HG02943 (cell line): Measurements from ENCODE around the gene SNED1.
"Not testable (repeated sequence)": the region's sequence is repeated elsewhere in the genome, so short reads cannot be mapped to it uniquely, and the experiment has no call there.

ENCODE experiments used
- ATAC-seq: cut with Tn5 transposase; IDR thresholded peaks from one replicate; pipeline ENCODE4 v1.9.1; 2021; ENCODE audit warnings: mild to moderate bottlenecking, low read depth, moderate library complexity; ENCODE audit not compliant: unreplicated experiment

The SNED1 gene

DNA sequence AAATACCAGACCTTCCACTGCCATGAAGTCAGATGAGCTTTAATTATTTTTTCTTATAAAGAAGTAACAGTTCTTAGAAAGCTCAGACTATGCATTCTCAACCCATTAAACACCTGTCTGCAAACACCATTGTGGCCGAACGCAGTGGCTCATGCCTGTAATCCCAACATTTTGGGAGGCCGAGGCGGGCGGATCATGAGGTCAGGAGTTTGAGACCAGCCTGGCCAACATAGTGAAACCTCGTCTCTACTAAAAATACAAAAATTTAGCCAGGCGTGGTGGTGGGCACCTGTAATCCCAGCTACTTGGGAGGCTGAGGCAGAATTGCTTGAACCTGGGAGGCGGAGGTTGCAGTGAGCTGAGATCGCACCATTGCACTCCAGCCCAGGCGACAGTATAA, 106.2 kb downstream of the SNED1 start:
- not testable (repeated sequence) for ATAC-seq

GRCh38 chr2:241105641-241106040, 107.2 kb downstream of the SNED1 start:
- no peak for ATAC-seq

GRCh38 chr2:241107031-241107783, 108.8 kb downstream of the SNED1 start:
- no peak for ATAC-seq

GRCh38 chr2:241108271-241109209, 110.1 kb downstream of the SNED1 start:
- ATAC-seq, result no peak

GRCh38 chr2:241109210-241110088, 111.0 kb downstream of the SNED1 start:
- ATAC-seq, result no peak

DNA sequence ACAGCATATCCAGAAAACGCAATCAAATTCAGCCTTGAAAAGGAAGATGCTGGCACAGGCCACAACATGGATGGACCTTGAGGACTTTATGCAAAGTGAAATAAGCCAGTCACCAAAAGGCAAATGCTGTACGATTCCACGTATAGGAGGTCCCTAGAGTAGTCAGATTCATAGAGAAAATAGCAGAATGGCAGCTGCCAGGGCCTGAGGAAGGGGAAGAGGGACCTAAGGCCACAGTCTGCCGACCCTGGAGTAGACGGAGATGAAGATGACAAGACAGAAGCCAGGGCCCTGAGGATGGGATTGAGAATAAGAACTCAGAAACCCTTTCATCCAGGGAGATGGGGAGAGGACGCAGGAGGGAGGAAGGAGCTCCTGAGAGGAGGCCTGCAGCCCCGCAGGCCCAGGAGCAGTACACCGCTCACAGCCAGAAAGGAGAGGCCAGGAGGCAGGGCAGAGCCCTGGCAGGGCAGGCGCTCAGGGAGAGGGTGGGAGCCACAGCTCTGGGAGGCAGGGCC, 111.7 kb downstream of the SNED1 start:
- ATAC-seq, result no peak

GRCh38 chr2:241110607-241111439, 112.4 kb downstream of the SNED1 start:
- ATAC-seq, result no peak

- no peak for ATAC-seq
These were observed 113.0 kb downstream of the SNED1 start for GRCh38 chr2:241111440-241111805.

GRCh38 chr2:241112046-241112445, 113.6 kb downstream of the SNED1 start:
- ATAC-seq, result no peak

- no peak for ATAC-seq
These were observed 114.2 kb downstream of the SNED1 start for GRCh38 chr2:241112592-241112991.

DNA sequence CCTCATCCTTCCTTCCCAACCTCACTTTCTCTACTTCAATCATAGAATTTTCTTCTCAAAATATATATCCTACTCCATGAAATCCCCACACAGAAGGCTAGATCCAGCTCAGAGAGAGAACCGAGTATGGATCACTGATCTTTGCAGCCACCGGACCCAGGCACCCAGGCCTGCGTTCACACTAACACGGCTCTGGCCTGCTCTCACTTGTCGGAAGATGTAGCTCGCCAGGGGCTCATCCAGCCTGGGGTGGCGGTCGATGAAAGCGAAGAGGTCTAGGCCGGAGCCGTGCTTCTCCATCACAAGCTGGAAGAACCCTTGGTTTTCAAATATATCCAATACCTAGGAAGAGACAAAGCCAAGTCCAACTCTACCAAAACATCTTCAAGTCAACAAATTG, 116.4 kb downstream of the SNED1 start:
- no peak for ATAC-seq

DNA sequence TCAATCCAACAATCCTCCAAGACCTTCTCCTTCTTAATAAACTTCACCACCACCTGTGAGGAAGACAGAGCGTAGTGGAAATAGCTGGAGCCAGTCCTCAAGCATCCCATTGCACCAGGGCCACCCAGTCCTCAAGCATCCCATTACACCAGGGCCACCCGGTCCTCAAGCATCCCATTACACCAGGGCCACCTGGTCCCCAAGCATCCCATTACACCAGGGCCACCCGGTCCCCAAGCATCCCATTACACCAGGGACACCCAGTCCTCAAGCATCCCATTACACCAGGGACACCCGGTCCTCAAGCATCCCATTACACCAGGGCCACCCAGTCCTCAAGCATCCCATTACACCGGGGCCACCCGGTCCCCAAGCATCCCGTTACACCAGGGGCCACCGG, 116.9 kb downstream of the SNED1 start:
- no peak for ATAC-seq

- no peak for ATAC-seq
These were observed 118.5 kb downstream of the SNED1 start for GRCh38 chr2:241116606-241117560.

- no peak for ATAC-seq
These were observed 120.5 kb downstream of the SNED1 start for GRCh38 chr2:241118737-241119505.

DNA sequence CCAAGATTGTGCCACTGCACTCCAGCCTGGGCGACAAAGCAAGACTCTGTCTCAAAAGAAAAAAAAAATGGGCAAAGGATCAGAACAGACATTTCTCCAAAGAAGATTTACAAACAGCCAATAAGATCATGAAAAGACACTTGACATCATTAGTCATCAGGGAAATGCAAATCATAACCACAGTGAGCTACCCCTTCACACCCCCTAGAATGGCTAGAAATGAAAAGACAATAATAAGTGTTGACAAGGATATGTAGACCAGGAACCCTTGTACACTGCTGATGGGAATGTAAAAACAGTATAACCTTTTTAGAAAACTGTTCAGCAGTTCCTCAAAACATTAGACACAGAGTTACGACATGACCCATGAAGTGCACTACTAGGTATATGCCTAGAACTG, 122.0 kb downstream of the SNED1 start:
- ATAC-seq, result no peak

DNA sequence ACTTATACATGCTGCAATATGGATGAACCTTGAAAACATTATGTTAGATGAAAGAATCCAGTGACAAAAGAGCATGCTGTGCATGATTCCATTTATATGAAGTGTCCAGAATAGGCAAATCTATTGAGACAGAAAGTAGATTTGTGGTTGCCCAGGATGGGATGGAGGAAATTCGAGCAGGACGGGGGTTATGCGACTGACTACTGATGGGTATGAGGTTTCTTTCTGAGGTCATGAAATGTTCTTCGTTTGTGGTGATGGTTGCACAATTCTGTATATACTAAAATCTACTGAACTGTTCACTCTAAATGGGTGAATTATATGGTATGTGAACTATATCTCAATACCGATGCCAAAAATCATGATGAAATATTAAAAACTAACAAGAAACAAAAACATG, 122.6 kb downstream of the SNED1 start:
- no peak for ATAC-seq

GRCh38 chr2:241122376-241123002, 124.1 kb downstream of the SNED1 start:
- ATAC-seq, result no peak
